Gastrocnemius medialis (tissue), 4 donors: Measurements from ENCODE around the gene CYTH3. TPM values are rescaled to one million over a fixed set of nuclear protein-coding genes. Genes with fewer than 3 reads are reported as not detected.

Experiments
- ATAC-seq, 2 donors: fragments of 150-250 bp; one replicate each; pipeline ENCODE4 v1.9.1; 2016
- DNase-seq, 2 donors: peaks; one replicate each; pipeline ENCODE4 v3.0.0-alpha.2; 2019
- H3K27ac ChIP-seq, 4 donors: fragments of 200-600 bp; sonication (generic); 1 replicate in 1 of 4; 2 replicates in 3 of 4; pipeline ENCODE4 v1.5.1; 2016 to 2018; ENCODE audit warnings: mild to moderate bottlenecking in 2 of 4, moderate library complexity in 1 of 4
- H3K27me3 ChIP-seq, 3 donors: fragments of 200-600 bp; sonication (generic) in 2 of 3; 1 replicate in 1 of 3; 2 replicates in 2 of 3; pipeline versions ENCODE4 v1.5.1 to v1.6.0; 2016 to 2019; ENCODE audit warnings: mild to moderate bottlenecking in 1 of 3, moderate library complexity in 1 of 3
- H3K36me3 ChIP-seq, 2 donors: fragments of 200-600 bp; sonication (generic) in 1 of 2; one replicate each; pipeline ENCODE4 v1.5.1; 2017 to 2018
- H3K4me1 ChIP-seq, 2 donors: fragments of 200-600 bp; sonication (generic) in 1 of 2; one replicate each; pipeline ENCODE4 v1.5.1; 2016 to 2017; ENCODE audit warnings: mild to moderate bottlenecking in 2 of 2
- H3K4me3 ChIP-seq, 4 donors: fragments of 200-600 bp; sonication (generic) in 3 of 4; 1 replicate in 1 of 4; 2 replicates in 3 of 4; pipeline ENCODE4 v1.5.1; 2016 to 2019; ENCODE audit warnings: mild to moderate bottlenecking in 2 of 4
- H3K9me3 ChIP-seq, 3 donors: fragments of 200-600 bp; sonication (generic) in 2 of 3; 1 replicate in 1 of 3; 2 replicates in 2 of 3; pipeline ENCODE4 v1.5.1; 2016 to 2019
- CTCF ChIP-seq, 5 experiments: fragments of 450-650 bp in 3 of 5; fragments of 200-600 bp in 2 of 5; sonication (generic) in 2 of 5; IDR thresholded peaks in 4 of 5; conservative IDR thresholded peaks in 1 of 5; 1 replicate in 4 of 5; 2 replicates in 1 of 5; pipeline ENCODE4 v1.5.1; 2016 to 2019; ENCODE audit warnings: antibody characterized with exemption in 5 of 5, mild to moderate bottlenecking in 3 of 5, moderate library complexity in 3 of 5
- POLR2A ChIP-seq, 2 donors: fragments of 450-650 bp; IDR thresholded peaks; one replicate each; pipeline ENCODE4 v1.6.1; 2017; ENCODE audit warnings: antibody characterized with exemption in 2 of 2, mild to moderate bottlenecking in 2 of 2, moderate library complexity in 2 of 2
- in situ Hi-C, 4 donors: fragments of 200-750 bp; cut with MboI; loops; one replicate each; pipeline versions ENCODE4 v1.15.0 to v1.8.0; 2017; ENCODE audit warnings: low sequenced_read_pairs in 4 of 4
- intact Hi-C: fragments of 100-400 bp; cut with DNase I; formaldehyde crosslinking; loops from one replicate; pipeline ENCODE4 v1.15.1; 2023; ENCODE audit warnings: low total_unique reads
- total RNA-seq, 4 donors: library from RNA; depleted of rRNA; stranded (reverse); fragments of >200 nt; gene quantifications; one replicate each; pipeline versions ENCODE4 v1.1.0 to v1.2.3, GENCODE V29; 2016

The CYTH3 gene
- total RNA-seq, 4 donors from 2014 or later = 14.3 to 20.2 (median 16.7) TPM

DNA sequence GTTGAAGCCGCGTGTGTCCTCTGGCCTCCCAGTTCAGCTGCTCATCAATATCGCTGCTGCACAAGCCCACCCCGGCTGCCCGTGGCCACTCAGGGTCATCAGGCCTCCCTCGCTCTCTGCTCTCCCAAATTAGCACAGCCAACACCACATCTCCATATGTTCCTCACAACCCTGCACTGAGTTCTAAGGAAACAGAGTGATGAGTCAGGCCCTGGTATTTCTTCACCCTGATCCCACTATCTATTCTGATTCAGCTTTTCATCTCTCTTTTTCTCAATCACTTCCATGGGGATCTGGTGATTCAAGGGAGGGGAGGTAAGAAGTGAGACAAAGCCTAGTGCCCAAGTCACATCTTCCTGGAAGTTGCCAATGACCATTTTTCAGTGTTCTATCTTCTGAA is 23.8 kb downstream of the CYTH3 start:
- intact Hi-C loops (no loop called here), in situ Hi-C loops (no loop called here)
- H3K27me3 ChIP-seq = no peaks in the 10 kb centered on the region
- ATAC-seq (peak in 1 of 2 donors; percentile 47), DNase-seq (no peak)
- H3K36me3 ChIP-seq = no peaks in the 10 kb centered on the region
- no peaks in the 10 kb centered on the region for H3K9me3 ChIP-seq
- no peak overlapping the region for H3K27ac ChIP-seq
- TF ChIP-seq POLR2A (IDR thresholded peaks at IDR 0.05) (no peak), CTCF (IDR thresholded peaks at IDR 0.05 in 4 of 5, conservative IDR thresholded peaks at IDR 0.05 in 1 of 5) (no peak)
- peaks cover 47 to 64% of the 10 kb centered on the region in 2 donors for H3K4me1 ChIP-seq
- no peak overlapping the region for H3K4me3 ChIP-seq

DNA sequence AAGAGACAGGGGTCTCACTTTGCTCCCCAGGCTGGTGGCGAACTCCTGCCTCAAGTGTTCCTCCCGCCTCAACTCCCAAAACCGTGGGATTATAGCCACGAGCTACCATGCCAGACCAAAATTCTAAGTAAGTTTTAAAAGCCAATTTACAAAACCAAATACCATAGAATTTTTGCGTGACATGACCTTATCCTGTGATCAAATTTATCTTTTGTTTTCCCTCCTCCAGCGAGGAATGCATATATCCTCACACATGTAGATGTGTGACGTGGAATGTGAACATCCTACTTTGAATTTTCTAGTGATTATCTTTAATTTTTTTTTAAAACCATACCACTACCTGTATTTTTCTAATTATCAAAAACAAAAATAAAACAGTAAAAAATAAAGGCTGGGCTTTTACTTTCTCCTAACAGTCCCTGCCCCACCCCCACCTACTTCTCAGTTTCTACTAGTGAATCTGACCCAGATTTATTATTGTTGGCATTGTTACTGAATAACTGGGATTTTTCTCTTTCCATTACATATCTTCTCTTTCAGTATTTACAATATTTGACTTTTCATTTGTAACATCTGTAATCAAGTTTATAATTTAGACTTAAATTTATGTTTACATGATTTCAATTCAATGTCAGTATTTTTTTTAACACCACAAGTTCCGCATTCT is 26.0 kb downstream of the CYTH3 start:
- no peaks in the 10 kb centered on the region for H3K36me3 ChIP-seq
- in situ Hi-C loops (no loop called here), intact Hi-C loops (no loop called here)
- DNase-seq (no peak), ATAC-seq (no peak)
- TF ChIP-seq POLR2A (IDR thresholded peaks at IDR 0.05) = no peak
- no peak for TF ChIP-seq CTCF (IDR thresholded peaks at IDR 0.05 in 4 of 5, conservative IDR thresholded peaks at IDR 0.05 in 1 of 5)
- H3K4me1 ChIP-seq = peaks cover 25 to 42% of the 10 kb centered on the region in 2 donors
- no peak overlapping the region for H3K4me3 ChIP-seq
- no peaks in the 10 kb centered on the region for H3K9me3 ChIP-seq
- H3K27me3 ChIP-seq = no peaks in the 10 kb centered on the region
- no peak overlapping the region for H3K27ac ChIP-seq

DNA sequence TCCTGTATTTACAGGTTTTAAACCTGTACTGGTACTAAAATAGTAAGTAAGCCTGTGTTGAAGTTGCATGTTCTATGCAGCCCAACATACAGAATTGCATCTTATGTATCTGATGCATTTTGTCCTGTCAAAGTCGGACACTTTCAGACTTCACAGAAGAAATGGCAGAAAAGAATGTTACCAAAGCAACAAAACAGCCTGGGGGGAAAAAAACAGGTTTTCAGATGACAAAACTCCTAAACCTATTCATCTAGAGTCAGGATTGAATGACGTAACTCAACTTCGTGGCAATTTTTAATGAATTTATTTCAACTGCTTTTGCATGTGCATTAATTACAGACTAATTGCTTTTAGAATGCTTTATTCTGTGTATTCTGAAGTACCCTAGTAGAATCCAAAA is 28.4 kb downstream of the CYTH3 start:
- Histone ChIP-seq H3K27me3 (no peaks in the 10 kb centered on the region), H3K4me3 (no peak overlapping the region), H3K9me3 (no peaks in the 10 kb centered on the region), H3K4me1 (peaks cover 19 to 26% of the 10 kb centered on the region in 2 donors), H3K27ac (no peak overlapping the region), H3K36me3 (no peaks in the 10 kb centered on the region)
- DNase-seq (no peak), ATAC-seq (no peak)
- in situ Hi-C loops (no loop called here), intact Hi-C loops (no loop called here)
- TF ChIP-seq POLR2A (IDR thresholded peaks at IDR 0.05) = no peak
- TF ChIP-seq CTCF (IDR thresholded peaks at IDR 0.05 in 4 of 5, conservative IDR thresholded peaks at IDR 0.05 in 1 of 5) = no peak

DNA sequence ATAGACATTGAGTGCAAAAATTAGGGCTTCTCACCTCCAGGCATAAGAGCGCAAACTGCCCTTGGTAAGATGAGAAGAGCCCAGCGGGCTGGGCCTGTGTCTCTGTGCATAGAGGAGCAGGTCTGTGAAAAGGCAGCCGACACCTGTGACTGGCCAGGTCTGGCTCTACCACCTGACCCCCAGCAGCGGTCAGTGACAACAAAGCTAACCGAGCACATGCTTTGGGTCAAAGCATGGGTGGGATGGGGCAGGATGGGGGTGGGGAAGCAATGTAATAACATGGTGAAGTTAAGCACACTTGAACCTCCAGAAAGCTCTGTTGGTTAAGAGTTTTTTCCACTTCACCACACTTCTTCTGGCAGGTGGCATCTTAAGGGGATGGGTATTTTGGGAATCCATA is 29.3 kb downstream of the CYTH3 start:
- H3K36me3 ChIP-seq = no peaks in the 10 kb centered on the region
- TF ChIP-seq CTCF (IDR thresholded peaks at IDR 0.05 in 4 of 5, conservative IDR thresholded peaks at IDR 0.05 in 1 of 5) = no peak
- no peak for TF ChIP-seq POLR2A (IDR thresholded peaks at IDR 0.05)
- no peak for DNase-seq
- peaks cover 19 to 22% of the 10 kb centered on the region in 2 donors for H3K4me1 ChIP-seq
- intact Hi-C loops = no loop called here
- ATAC-seq = no peak
- in situ Hi-C loops = no loop called here
- no peak overlapping the region for H3K27ac ChIP-seq
- no peaks in the 10 kb centered on the region for H3K27me3 ChIP-seq
- no peak overlapping the region for H3K4me3 ChIP-seq
- no peaks in the 10 kb centered on the region for H3K9me3 ChIP-seq

DNA sequence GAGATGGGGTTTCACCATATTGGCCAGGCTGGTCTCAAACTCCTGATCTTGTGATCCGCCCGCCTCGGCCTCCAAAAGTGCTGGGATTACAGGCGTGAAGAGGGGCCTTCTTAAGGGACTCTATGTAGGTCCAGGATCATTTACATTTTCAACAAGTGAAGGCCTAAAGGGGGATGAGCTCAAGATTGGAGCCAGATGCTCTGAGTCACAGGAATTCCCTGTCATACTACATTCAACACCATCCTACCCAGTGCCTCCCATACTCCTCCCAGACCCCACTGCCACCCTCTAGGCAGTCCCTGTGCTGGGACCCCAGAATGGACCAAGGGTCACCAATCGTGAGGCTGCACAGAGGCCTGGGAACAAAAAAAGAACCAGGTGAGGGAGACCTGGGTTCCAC is 29.9 kb downstream of the CYTH3 start:
- DNase-seq = no peak
- H3K4me1 ChIP-seq = peaks cover 16 to 19% of the 10 kb centered on the region in 2 donors
- no peak for TF ChIP-seq POLR2A (IDR thresholded peaks at IDR 0.05)
- no peak for TF ChIP-seq CTCF (IDR thresholded peaks at IDR 0.05 in 4 of 5, conservative IDR thresholded peaks at IDR 0.05 in 1 of 5)
- intact Hi-C loops (no loop called here), in situ Hi-C loops (no loop called here)
- H3K36me3 ChIP-seq = no peaks in the 10 kb centered on the region
- no peak for ATAC-seq
- no peaks in the 10 kb centered on the region for H3K9me3 ChIP-seq
- no peaks in the 10 kb centered on the region for H3K27me3 ChIP-seq
- no peak overlapping the region for H3K4me3 ChIP-seq
- H3K27ac ChIP-seq = no peak overlapping the region
